HG03097 (cell line): ENCODE measurements around the gene HBS1L.

Source experiments
- ATAC-seq: cut with Tn5 transposase; IDR thresholded peaks from one replicate; pipeline ENCODE4 v1.9.1; 2021; ENCODE audit not compliant: unreplicated experiment, low FRiP score

Gene HBS1L

GRCh38 chr6:134921276-134921675 is 133.3 kb downstream of the HBS1L start:
- ATAC-seq = no peak

GRCh38 chr6:134920422-134920821 is 134.2 kb downstream of the HBS1L start:
- ATAC-seq = no peak

GRCh38 chr6:134918418-134918961 is 136.1 kb downstream of the HBS1L start:
- no peak for ATAC-seq

- ATAC-seq = no peak
These were observed 143.1 kb downstream of the HBS1L start for GRCh38 chr6:134911547-134911946.

- ATAC-seq = no peak
These were observed 144.1 kb downstream of the HBS1L start for GRCh38 chr6:134910593-134910935.
